ENCODE results near the gene TMEM191B.
"Not testable (repeated sequence)": the region's sequence is repeated elsewhere in the genome, so short reads cannot be mapped to it uniquely, and the experiment has no call there.

DNA sequence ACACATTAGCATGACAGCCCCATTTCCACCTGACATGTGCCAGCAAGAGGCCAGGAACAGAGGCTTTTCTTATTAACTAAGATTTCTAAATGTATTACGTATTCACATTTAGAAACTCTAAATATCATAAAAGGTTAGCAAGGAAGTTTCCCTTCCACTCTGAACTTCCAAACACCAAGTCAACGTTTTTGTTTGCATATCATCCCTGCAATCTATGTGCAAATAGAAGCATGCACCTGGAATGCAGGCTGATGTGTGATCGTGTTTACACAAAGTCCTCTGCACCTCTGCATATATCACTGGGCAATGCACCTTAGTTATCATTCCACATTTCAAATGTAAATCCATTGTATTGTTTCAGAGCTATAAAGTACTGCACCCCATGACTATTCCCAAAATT, 31.4 kb upstream of the TMEM191B start:
- not testable (repeated sequence) for TF ChIP-seq POLR2A (IDR thresholded peaks at IDR 0.05); EP300 (IDR thresholded peaks at IDR 0.05; ENCODE audit: low read depth)
- TF ChIP-seq, protein P1, sequence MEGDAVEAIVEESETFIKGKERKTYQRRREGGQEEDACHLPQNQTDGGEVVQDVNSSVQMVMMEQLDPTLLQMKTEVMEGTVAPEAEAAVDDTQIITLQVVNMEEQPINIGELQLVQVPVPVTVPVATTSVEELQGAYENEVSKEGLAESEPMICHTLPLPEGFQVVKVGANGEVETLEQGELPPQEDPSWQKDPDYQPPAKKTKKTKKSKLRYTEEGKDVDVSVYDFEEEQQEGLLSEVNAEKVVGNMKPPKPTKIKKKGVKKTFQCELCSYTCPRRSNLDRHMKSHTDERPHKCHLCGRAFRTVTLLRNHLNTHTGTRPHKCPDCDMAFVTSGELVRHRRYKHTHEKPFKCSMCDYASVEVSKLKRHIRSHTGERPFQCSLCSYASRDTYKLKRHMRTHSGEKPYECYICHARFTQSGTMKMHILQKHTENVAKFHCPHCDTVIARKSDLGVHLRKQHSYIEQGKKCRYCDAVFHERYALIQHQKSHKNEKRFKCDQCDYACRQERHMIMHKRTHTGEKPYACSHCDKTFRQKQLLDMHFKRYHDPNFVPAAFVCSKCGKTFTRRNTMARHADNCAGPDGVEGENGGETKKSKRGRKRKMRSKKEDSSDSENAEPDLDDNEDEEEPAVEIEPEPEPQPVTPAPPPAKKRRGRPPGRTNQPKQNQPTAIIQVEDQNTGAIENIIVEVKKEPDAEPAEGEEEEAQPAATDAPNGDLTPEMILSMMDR (IDR thresholded peaks at IDR 0.05), result not testable (repeated sequence)
